Measurements from ENCODE around the gene MLYCD.

Gene MLYCD

DNA sequence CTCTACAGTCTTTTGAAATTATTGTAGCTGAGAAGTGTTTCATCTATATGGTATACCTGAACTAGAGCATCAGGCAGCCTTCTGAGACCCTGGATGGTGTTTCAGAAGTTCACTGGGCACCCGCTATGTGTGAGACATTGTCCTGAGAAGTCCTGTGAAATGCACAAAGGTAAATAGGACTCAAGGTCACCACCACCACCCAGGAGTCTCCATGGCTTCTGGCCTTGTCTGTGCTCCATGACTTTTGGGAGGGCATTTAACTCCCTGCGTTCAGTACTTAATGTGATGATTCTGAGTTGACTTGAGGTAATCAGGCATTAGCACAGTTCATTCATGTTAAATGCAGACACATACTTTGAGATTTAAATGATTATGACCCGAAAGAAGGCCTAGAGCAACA, 1.1 kb downstream of the MLYCD start:
- no peak for DNase-seq

- no peak for DNase-seq
Measured at GRCh38 chr16:83900571-83900970, 1.7 kb downstream of the MLYCD start.

DNA sequence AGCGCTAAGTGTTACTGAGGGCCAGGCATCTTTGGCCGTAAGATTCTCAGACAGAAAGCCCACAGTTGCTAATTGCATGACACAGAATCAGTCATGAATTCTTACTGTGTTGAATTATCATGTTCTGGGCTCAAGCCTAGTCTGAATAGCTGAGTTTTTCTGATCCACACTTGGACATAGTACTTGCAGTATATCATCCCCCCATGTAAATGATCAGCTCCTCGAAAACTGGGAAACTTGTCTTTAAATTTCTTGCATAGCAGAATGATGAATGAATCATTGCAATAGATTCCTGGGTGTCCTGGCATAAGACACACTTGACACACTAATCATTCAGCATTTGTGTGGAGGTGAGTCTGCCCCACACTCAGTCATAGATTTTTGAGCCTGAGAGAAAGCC, 2.2 kb downstream of the MLYCD start:
- no peak for DNase-seq

GRCh38 chr16:83903751-83904150, 4.8 kb downstream of the MLYCD start:
- no peak for DNase-seq

GRCh38 chr16:83906683-83907082, 7.8 kb downstream of the MLYCD start:
- no peak for DNase-seq

DNA sequence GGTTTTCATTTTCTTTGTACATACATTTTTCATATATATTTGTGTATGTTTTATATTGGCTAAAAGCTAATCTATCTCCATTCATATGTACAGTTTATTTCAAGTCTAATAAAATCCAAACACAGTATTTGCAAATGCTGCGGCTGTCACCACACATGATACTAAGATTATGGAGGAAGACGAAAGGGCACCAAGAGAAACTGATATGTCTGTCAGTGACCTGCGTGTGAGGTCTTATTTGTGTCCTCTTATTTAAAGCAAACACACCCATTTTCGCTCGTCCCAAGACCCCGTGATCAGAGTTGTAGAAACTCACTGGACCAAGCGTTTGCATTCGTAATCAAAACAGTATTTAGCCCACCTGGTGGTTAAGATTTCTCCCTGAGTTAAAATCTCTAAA, 8.2 kb downstream of the MLYCD start:
- DNase-seq = no peak

- DNase-seq = no peak
Measured at GRCh38 chr16:83907631-83908250, 8.8 kb downstream of the MLYCD start.

GRCh38 chr16:83908798-83909197, 9.9 kb downstream of the MLYCD start:
- DNase-seq = no peak

DNA sequence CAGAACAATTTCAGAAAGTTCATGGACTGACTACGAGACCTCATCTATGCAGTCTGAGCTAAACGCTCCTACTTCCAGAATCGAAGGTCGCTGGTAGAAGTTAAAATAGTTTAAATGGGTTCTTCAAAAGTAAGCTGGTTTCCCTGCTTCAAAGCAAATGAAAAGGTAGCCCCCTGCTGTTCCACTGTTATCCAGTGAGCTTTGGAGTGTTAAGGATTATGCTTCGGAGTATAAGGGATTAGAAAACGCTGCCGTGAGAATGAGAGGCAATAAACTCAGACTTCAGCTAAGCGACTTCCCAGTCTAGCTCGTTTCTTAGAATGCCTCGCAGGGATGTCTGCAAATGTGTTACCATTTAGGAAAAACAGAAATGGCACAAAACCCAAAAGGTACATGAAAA, 12.4 kb downstream of the MLYCD start:
- DNase-seq = no peak

DNA sequence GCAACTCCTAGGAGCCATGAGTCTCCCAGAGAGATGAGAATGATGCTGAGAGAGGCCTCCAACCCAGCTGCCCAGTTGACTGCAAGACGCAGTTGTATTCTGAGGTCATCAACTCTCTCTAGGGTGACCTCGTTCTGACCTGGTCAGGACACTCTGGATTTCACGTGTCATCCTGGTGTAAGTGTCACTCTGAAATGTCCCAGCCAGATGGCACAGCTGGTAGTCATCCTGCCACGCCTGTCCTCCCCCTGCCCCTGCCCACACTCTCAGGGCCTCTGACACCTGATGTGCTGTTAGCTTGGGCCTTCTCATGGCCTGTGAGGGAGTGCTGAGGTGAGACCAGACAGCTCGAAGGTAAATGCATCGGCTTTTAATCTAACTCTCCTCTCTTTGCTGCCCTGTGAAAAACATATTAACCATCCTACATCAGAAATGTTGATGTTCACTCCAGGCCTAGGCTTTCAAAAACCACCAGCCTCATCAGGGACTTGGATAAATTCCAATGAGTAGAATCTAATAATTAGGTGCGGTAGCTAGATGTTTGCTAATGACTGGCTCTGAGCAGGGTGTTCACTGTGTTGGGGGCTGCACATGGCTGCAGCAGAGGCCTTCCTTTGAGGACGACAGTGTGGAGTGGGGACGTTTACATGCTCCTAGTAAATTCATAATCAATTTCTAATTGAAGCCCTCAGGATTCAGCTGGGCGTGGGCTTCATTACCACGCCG, 13.8 kb downstream of the MLYCD start:
- no peak for DNase-seq

DNA sequence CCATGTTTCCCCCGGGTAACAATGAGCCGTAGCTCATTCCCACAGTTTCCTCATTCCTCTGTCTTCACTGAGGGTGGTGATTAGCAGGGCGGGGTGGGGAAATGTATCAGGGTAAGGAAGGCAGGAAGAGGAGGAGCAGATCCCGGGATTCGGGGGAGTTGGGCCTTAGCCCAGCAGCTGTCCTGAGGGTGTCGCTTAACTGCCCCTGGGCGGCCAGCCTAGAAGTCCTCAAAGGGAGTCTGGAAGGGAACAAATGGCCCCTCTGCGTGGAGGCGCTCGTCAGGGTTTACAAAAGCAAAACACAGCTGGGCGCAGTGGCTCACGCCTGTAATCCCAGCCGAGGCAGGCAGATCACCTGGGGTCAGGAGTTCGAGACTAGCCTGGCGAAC, 14.3 kb downstream of the MLYCD start:
- DNase-seq = no peak

- no peak for DNase-seq
Measured at GRCh38 chr16:83914091-83914710, 15.3 kb downstream of the MLYCD start.

DNA sequence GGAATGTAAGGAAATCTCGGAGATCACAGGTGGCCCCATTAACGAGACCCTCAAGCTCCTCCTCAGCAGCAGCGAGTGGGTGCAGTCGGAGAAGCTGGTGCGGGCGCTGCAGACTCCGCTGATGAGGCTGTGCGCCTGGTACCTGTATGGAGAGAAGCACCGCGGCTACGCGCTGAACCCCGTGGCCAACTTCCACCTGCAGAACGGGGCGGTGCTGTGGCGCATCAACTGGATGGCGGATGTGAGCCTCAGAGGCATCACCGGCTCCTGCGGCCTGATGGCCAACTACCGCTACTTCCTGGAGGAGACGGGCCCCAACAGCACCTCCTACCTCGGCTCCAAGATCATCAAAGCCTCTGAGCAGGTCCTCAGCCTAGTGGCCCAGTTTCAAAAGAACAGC, 16.2 kb downstream of the MLYCD start:
- no peak for DNase-seq

DNA sequence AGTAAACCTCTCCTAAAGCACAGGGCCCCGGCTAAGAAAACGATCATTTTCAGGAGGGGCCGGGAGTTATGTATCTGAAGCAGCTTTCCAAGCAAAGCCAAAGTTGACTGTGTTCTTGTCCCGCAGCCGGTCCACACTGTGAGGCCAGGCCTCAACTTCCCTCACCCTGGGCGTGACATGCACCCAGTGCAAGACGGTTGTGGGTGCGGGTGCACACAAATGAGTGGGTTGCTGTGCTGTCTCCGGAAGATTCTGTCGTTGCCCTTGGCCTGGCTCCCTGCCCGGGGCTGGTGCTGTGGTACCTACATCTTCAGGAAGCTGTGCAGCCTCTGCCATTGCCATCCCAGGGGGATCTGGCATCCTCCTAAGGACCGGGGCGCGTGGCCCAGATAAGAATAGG, 16.6 kb downstream of the MLYCD start:
- no peak for DNase-seq

DNA sequence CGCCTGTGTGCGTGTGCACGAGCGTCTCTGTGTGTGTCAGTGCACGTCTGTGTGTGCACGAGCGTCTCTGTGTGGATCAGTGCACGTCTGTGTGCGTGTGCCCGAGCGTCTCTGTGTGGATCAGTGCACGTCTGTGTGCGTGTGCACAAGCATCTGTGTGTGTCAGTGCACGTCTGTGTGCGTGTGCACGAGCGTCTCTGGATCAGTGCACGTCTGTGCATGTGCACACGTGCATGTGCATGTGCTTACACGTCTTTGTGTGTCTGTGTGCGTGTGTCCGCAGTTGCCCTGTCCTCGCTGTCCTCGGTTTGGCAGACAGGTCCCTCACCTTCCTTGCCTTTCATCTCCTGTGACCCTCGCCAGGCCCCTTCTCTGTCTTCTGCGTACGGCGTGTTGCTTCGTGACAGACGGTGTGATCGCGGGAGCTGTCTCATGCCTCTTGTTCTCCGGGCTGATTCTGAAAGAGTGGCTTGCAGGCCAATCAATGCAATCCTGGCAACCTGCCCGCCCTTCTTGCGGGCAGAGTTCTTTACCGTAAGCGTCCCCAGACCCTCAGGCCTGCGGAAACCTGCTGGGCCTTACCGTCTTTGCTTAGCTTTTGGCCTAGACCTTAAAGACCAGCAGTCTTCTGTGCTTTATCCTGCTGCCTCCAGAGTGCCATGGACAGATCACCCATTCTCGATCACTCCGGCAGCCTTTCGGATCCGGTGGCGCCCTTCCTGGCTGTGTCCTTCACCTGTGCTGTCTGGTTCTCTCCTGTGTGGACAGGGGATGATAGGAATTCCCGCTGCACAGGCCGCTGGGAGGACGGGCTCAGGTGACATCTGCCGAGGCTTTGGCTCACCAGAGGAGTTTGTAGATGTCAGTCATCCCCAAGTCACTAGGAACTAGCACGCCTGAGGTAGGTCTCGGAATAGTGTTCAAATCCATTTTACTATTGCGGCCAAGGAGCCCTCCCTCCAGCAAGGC, 18.5 kb downstream of the MLYCD start:
- DNase-seq = no peak

- no peak for DNase-seq
Measured at GRCh38 chr16:83920894-83921491, 22.1 kb downstream of the MLYCD start.

DNA sequence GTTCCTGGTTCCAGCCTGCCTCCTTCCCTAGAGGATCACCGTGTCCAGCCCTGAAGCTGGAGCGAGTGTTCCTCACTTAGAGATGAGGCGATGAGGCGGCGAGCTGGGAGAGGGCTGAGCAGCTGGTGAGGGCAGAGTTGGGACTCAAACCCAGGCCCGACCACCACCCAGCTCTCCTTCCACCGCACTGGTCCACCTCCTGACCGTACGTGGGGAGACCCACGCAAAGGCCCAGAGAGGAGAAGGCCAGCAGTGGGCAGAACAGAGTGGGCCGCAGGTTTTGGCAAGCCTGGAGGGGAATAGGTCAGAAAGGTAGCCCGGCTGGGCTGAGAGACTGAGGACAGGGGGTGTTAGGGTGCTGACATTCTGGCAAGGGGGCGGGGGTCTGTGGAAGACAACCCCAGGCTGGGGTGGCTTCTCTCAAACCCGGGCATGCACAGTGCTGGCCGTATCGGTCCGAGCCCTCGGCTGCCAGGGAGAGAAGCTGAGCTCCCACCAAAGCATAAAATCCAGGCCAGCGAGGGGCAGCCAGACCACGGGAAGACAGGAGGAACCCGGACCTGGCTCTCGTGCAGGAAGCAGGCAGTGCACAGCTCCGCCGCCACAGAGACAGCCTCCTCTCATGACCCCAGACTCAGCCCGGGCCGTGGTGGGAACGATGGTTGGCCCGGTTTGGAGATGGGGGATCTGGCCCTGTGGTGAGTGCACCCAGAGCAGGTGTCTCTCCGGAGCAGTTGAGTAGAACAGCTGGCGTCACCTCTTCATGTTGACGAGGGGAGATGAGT, 24.9 kb downstream of the MLYCD start:
- no peak for DNase-seq

DNA sequence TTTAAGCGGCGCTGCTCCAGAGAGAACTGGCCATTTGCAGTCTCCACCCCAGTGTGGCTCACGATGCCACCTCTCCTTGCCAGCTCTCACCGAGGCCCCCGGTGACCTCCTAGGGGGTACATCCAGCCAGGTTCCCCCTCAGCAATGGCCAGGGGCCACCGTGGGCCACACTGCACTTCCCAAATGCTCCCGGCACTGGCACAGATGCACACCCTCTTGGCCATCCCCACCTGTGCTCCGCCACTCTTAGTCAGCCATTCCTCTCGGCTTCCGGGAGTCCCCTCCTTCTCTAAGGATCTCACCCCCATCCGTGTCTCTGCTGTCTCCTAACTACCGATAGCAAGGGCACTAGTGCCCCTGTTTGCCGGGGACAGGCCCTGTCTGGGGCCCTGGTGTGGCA, 25.8 kb downstream of the MLYCD start:
- no peak for DNase-seq

- DNase-seq = no peak
Measured at GRCh38 chr16:83925095-83925905, 26.4 kb downstream of the MLYCD start.

- no peak for DNase-seq
Measured at GRCh38 chr16:83925957-83926725, 27.2 kb downstream of the MLYCD start.
